Right ventricle myocardium superior (tissue), 1 donor: Measurements from ENCODE around the gene ACAP1. TPM values are rescaled to one million over a fixed set of nuclear protein-coding genes. Genes with fewer than 3 reads are reported as not detected.
A peak's percentile ranks its signal among the peaks of the same experiment; 100 is the strongest.
"Not testable (repeated sequence)": the region's sequence is repeated elsewhere in the genome, so short reads cannot be mapped to it uniquely, and the experiment has no call there.

ENCODE experiments used
- ATAC-seq: fragments of 200-7000 bp; cut with Tn5 transposase; one replicate; pipeline ENCODE4 v1.9.1; 2020; ENCODE audit warnings: mild to moderate bottlenecking; ENCODE audit not compliant: poor library complexity
- DNase-seq: peaks from one replicate; pipeline ENCODE4 v3.0.0-alpha.2; 2020
- intact Hi-C: fragments of 100-400 bp; cut with DNase I; formaldehyde crosslinking; loops from one replicate; pipeline ENCODE4 v1.11.2; 2022
- total RNA-seq: library from RNA; stranded (reverse); fragmentation: NEBNext Ultra II Directional; extraction: Animal tissue kit (Norgen Biotek cat#: 25700); gene quantifications from one replicate; pipeline ENCODE4 v1.2.1, GENCODE V29; 2021
- donor health status: DM: no; HTN: yes; CAD: no; lungs with severe emphysema.

The ACAP1 gene
- total RNA-seq, 1 donor from 2014 or later, result 14.9 TPM

DNA sequence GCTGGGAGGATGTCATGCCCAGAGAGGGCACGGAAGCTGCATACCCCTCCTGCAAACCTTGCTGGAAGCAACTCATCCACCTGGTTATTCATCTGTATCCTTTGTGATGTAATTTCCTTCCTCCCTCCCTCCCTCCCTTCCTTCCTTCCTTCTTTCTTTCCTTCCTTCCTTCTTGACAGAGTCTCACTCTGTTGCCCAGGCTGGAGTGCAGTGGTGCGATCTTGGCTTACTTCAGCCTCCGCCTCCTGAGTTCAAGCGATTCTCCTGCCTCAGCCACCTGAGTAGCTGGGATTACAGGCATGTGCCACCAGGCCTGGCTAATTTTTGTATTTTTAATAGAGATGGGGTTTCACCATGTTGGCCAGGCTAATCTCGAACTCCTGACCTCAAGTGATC is 32.3 kb downstream of the ACAP1 start:
- ATAC-seq, intact Hi-C loops, DNase-seq: not testable (repeated sequence)

GRCh38 chr17:7369825-7370224 is 33.5 kb downstream of the ACAP1 start:
- intact Hi-C loops, result no loop called here
- ATAC-seq, result no peak
- no peak for DNase-seq

GRCh38 chr17:7370853-7371252 is 34.5 kb downstream of the ACAP1 start:
- DNase-seq (no peak), ATAC-seq (no peak)
- intact Hi-C loops, result no loop called here

DNA sequence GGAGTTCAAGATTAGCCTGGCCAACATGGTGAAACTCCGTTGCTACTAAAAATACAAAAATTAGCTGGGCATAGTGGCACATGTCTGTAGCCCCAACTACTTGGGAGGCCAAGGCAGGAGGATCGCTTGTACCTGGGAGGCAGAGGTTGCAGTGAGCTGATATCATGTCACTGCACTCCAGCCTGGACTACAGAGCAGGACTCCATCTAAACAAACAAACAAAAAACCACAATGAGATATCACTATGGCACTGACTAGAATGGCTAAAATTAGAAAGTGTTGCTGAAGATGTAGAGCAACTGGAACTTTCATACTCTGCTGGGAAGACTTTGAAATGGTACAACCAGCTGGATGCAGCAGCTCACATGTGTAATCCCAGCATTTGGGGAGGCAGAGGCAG is 38.0 kb downstream of the ACAP1 start:
- no peak for ATAC-seq
- intact Hi-C loops, result no loop called here
- no peak for DNase-seq

- no peak for ATAC-seq
- intact Hi-C loops, result no loop called here
Measured at GRCh38 chr17:7379134-7379533, 42.8 kb downstream of the ACAP1 start.

GRCh38 chr17:7380321-7380720 is 44.0 kb downstream of the ACAP1 start:
- intact Hi-C loops, result no loop called here
- peak; percentile 86 for ATAC-seq
- DNase-seq, result peak; percentile 77

More at GRCh38 chr17:7379134-7379533, 42.8 kb downstream of the ACAP1 start:
- no peak for DNase-seq

DNA sequence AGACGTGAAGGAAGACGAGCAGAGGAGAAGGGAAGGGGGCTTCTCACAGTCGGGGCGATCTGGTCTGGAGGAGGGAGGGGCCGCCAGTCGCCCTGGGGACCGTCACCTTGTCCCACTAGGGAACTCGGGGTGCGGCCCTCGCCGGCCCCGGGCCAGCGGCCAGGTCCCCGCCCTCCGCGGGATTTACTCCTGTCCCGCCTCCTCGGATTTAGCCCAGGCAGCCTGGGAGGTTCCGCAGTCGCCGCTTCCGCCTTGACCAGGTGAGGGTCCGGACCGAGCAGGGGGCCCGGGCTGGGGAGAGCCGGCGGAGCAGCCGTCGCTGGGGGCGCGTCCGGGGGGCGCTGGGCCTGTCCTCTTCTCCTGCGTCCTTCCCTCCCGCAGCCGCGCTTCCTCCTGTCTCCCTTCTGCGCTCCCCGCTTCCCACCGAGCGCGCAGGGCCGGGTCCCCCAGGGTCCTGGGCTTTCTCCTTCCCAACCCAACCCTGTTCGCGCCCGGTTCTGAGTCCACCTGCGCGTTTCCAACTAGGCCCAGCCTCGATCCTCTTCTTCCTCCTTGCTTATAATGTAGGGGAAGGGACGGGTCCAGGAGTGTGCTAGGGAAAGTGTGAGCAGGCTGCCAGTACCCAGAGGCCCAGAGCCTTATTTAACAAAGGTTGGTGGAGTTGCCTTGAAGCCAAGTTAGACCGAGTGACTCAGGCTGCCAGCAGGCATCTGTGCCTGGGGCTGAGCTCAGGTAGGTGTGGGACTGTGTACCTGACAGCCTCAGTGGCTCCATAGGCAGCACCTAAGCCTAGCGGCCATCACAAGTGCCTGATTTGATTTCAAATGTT is 44.7 kb downstream of the ACAP1 start, which contains the start of gene TNK1:
Gene TNK1, plus strand, starts transcription at position 235 of the 829 bp plus-strand sequence. CDS start 1,838 bp downstream, outside the sequence.
- ATAC-seq, result peak; percentile 83
- peak; percentile 69 for DNase-seq
- intact Hi-C loops, result no loop called here

GRCh38 chr17:7382901-7383300 is 46.6 kb downstream of the ACAP1 start:
- ATAC-seq (no peak), DNase-seq (no peak)
- intact Hi-C loops, result no loop called here

GRCh38 chr17:7383371-7383741 is 47.0 kb downstream of the ACAP1 start:
- intact Hi-C loops, result no loop called here
- ATAC-seq (no peak), DNase-seq (no peak)

- ATAC-seq (peak; percentile 34), DNase-seq (peak; percentile 66)
- intact Hi-C loops, result no loop called here
Measured at GRCh38 chr17:7383742-7384488, 47.6 kb downstream of the ACAP1 start.

- ATAC-seq (no peak), DNase-seq (no peak)
- intact Hi-C loops, result no loop called here
Measured at GRCh38 chr17:7384489-7385081, 48.3 kb downstream of the ACAP1 start.

DNA sequence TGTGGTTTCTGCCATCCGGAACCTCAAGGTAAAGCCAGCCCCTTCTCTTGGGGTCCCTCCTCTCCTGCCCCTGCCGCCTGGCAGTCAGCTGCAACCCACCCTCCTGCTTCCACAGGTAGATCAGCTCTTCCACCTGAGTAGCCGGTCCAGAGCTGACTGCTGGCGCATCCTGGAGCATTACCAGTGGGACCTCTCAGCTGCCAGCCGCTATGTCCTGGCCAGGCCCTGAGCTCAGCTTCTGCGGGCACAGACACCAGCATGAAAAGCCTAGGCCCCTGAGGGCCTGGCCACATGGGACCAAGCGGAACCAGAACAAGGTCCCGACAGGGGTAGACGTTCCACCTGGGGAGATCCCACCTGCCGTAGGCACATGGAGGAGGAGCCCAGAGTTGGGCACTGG is 52.5 kb downstream of the ACAP1 start:
- DNase-seq, result no peak
- no peak for ATAC-seq
- intact Hi-C loops, result no loop called here

DNA sequence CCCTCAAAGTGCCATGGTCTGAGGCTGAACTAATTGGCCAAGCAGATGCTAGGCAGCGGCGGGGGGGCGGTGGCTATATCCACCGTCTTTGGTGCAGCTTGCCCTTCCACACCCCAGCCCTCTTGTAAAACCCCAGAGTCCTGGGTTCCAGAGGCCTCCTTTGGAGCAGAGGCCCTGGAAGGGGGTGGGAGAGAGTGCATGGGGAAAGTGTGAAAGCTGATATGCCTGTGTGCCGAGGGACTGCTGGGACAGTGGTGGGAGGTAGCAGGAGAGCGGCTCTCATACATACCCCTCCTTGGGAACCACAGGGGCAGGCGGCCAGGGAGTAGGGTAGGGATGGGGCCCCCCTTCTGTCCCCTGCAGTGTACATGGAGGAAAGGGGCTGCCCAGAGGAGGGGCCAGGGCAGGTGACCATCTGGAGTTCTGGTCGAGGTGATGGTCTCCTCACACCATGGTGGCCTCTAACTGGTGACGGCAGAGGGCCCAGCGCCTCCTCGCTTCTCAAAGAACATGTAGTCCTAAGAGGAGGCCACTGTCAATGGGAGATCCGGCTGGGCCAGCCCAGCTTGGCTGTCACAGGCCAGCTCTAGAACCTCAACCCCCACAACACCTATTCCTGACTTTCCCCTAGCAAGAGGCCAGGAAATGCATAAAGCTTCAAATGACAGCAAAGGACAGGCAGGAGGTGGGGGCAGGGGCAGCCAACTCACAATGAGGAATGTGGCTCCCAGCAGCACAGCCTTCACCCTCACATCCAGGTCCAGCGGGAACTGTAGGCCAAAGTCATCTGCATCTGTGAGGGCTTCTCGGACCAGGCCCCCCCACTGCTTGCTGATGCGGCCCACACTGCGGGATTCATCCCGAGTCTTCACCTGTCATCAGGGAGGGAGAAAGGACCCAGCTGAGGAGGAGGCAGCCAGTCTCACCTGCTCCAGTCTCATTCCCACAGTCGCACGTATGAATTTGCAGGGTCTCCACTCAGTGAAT is 53.9 kb downstream of the ACAP1 start:
- DNase-seq (no peak), ATAC-seq (no peak)
- intact Hi-C loops, result loop anchor here (5.0 kb wide), 1 partner anchor 33 kb away; the partner anchor contains the start of gene TMEM95

DNA sequence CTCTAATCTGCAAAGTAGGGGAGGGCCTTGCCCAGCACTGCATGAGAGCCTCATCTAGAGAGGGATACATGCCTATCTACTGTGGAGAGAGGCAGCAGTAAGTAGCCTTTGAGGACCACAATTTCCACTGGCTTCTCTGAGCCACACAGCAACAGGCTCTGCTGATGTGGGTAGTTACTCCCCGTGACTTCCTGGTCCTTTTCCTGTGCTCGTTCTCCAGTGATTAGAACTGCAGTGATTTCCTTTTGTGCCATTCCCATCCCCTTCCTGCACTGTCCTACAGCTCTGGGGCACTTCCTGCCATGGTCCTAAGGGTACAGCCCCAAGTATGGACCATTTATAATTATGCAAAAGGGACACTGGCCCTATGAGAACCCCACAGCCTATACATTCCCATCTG is 55.0 kb downstream of the ACAP1 start:
- ATAC-seq, result no peak
- intact Hi-C loops, result loop anchor here (5.0 kb wide), 1 partner anchor 34 kb away; the partner anchor contains the start of gene TMEM95
- DNase-seq, result no peak

GRCh38 chr17:7392696-7393612 is 56.6 kb downstream of the ACAP1 start:
- ATAC-seq (no peak), DNase-seq (no peak)
- intact Hi-C loops, result loop anchor here (5.0 kb wide), 1 partner anchor 36 kb away; the partner anchor contains the start of gene TMEM95

DNA sequence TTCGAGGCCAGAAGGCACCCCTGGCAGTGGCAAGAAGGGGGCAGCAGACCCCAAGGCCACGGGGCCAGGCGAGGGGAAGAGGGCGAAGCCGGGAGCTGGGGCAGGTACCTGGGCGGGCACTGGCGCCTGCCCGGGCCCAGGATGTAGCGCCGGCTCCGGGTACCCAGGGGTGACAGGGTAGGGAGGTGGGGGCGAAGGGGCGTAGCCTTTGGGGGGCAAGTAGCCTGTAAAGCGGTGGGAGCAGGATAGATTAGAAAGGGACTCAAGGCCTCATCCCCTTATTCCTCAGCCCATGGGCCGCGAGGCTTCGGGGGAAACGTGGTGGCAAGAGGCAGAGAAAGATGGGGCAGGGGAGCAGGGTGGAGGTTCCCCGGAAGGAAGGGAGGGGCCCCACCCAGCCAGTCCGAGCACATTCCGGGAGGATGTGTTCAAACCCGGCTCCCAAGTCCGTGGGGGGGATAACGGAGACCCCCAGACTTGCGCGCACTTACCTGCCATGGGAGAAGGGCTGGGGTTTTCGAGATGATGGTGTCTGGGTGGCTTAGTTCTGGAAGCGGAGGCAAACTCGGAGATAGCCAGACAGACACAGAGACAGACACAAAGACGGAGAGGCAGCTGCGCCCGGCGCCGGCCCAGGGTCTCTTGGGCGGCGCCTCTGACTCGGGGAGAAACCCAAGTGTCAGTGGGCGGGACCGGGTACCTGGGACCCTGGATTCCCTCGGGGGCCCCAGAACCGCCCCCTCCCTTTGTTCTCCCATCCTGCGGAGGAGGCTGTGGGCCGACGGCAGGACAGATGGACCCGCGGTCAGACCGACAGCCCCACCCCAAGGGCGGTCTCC is 57.5 kb downstream of the ACAP1 start:
- ATAC-seq, result peak; percentile 20
- no peak for DNase-seq

More for the DNA sequence above, 57.5 kb downstream of the ACAP1 start:
- intact Hi-C loops, result loop anchor here (5.0 kb wide), 1 partner anchor 37 kb away; the partner anchor contains the start of gene TMEM95
